T follicular helper cell (primary cell): Measurements from ENCODE around the gene SUSD4.

Source experiments
- DNase-seq: peaks from one replicate; pipeline ENCODE4 v3.0.0-alpha.2; 2020; ENCODE audit warnings: low read depth

Gene SUSD4

GRCh38 chr1:223330466-223330865, 33.5 kb downstream of the SUSD4 start:
- DNase-seq: no peak

GRCh38 chr1:223329664-223330415, 34.1 kb downstream of the SUSD4 start:
- no peak for DNase-seq

GRCh38 chr1:223329252-223329651, 34.7 kb downstream of the SUSD4 start:
- no peak for DNase-seq

DNA sequence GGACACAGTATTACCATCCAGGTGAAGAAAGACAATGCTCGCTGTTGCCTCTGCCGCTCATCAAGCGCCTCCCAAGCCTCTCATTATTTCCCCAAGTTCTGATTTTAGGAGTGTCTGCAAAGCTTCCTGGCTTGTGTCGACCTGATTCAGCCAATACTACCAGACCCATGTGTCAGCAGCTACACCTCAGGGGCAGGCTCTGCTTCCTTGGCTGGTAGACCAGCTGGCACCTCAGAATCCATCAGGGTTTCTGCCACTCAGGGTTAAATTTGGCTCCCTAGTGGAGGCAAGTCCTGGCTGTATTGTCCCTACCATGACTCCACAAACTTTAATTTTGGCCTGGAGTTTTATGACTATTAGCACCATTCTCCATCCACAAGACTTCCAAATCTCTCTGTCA, 35.4 kb downstream of the SUSD4 start:
- no peak for DNase-seq

GRCh38 chr1:223326776-223327175, 37.2 kb downstream of the SUSD4 start:
- no peak for DNase-seq

GRCh38 chr1:223323491-223324484, 40.2 kb downstream of the SUSD4 start:
- no peak for DNase-seq

- DNase-seq: no peak
Measured at GRCh38 chr1:223322868-223323267, 41.1 kb downstream of the SUSD4 start.

DNA sequence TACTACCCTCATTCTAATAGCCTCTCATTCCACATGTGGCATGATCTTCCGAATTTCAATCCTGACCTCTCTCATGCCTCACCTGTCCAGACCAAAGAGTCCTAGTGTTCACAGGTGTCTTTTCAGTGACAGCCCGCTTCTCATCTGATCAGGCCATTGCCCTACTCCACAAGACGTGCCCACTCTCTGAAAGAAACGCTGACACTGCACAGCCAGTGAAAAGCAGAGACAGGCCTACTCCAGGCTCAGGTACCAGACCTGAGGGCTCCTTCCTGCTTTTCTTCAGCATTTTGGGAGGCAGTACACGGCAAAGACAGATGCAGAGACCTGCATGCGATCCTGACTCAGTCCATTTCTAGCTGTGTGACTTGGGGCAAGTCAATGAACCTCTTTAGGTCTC, 43.0 kb downstream of the SUSD4 start:
- no peak for DNase-seq

- DNase-seq: no peak
Measured at GRCh38 chr1:223319905-223320580, 43.9 kb downstream of the SUSD4 start.

- no peak for DNase-seq
Measured at GRCh38 chr1:223319398-223319797, 44.6 kb downstream of the SUSD4 start.

DNA sequence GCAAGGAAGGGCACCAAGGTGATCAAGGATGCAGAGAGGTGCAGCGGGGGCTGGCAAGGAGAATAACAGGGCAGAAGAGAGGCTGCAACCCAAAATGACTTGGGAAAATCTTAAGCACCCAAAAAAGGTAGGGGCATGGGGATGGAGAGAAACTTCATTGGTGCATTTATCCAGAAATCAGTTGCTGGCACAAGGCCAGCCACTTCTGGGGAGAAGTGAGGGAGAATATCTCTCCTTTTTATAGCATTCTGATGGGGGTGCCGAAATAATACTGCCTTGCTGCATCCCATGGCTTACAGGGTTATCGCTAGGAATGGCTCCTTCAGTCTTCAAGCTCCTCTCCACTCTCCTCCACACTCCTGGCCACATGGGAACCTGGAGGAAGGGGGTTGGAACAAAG, 47.9 kb downstream of the SUSD4 start:
- DNase-seq: no peak

DNA sequence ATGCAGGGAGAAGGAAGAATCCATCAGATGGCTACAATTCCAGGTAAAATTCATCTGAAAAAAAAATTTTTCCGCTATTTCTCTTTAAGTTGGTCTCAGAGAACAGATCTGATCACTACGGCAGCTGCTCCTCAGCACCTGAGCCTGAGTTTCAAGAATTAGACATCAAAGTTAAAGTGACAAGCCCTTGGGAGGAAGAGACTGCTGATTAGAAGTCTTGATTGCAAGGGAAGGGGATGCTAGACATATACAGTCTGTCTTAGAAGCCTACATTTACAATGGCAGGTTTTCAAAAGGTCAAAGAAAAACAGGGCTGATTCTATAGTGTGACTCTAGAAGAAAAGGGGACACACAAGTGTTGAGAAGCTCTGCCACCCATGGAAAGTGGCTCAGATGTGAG, 48.3 kb downstream of the SUSD4 start:
- DNase-seq: no peak

GRCh38 chr1:223313415-223313754, 50.6 kb downstream of the SUSD4 start:
- DNase-seq: no peak

- no peak for DNase-seq
Measured at GRCh38 chr1:223312705-223313414, 51.1 kb downstream of the SUSD4 start.

GRCh38 chr1:223312273-223312672, 51.7 kb downstream of the SUSD4 start:
- no peak for DNase-seq

DNA sequence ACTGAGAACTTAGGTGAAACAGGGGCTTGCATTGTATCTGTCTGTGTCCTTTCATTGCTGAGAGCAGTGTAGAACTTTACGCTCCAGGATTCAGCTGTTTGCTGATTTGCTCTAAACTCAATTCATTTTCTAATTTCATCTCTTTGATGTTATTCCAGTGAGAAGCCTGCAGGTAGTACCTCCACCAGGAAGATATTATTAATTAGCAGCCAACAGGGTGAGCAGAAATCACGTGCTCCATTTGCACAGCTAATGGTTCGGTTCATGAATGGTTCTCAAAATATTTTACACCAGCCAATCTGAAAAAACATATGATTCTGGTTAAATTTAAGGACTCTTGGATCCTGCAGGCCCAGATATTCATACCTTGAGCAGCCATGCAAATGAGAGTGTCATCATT, 52.1 kb downstream of the SUSD4 start:
- no peak for DNase-seq

DNA sequence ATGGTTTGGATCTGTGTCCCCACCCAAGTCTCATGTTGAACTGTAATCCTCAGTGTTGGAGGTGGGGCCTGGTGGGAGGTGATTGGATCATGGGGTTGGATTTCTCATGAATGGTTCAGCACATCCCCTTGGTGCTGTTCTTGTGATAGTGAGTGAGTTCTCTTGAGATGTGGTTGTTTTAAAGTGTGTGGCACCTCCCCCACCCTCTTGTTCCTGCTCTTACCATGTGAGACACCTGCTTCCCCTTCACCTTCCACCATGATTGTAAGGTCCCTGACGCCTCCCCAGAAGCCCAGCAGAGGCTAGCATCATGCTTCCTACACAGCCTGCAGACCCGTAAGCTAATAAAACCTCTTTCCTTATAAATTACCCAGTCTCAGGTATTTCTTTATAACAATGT, 55.8 kb downstream of the SUSD4 start:
- DNase-seq: no peak

- no peak for DNase-seq
Measured at GRCh38 chr1:223307544-223307943, 56.4 kb downstream of the SUSD4 start.

- DNase-seq: no peak
Measured at GRCh38 chr1:223304931-223305330, 59.0 kb downstream of the SUSD4 start.

- no peak for DNase-seq
Measured at GRCh38 chr1:223301371-223301770, 62.6 kb downstream of the SUSD4 start.

- DNase-seq: no peak
Measured at GRCh38 chr1:223299553-223299952, 64.4 kb downstream of the SUSD4 start.

DNA sequence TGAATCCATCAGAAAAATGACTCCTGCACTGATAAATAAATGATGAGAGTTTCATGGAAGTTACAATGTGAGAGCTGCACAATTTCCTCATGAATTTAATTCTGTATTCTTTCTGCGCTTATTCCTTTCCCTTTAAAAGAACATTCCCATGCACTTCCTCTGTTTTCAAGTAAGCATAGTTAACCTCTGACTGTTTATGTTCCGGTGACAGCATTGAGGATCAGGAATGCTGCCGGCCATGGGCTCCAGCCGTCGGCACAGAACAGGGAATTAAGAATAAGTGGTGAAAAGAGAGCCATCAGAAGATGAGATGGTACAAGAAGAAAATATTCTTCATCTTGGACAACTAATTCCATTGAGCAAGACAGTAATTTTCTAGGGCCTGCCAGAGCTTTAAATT, 65.3 kb downstream of the SUSD4 start:
- DNase-seq: no peak
